Adrenal gland (tissue), 12 donors: ENCODE data around the gene STK24. TPM values are rescaled to one million over a fixed set of nuclear protein-coding genes. Genes with fewer than 3 reads are reported as not detected.

Source experiments
- DNase-seq, 7 donors: peaks; one replicate each; pipeline ENCODE4 v3.0.0-alpha.2; 2019 to 2020
- H3K27ac ChIP-seq, 5 donors: fragments of 200-600 bp; sonication (generic) in 4 of 5; 1 replicate in 3 of 5; 2 replicates in 2 of 5; pipeline versions ENCODE4 v1.5.1 to v1.8.0; 2016 to 2020; ENCODE audit warnings: mild to moderate bottlenecking in 1 of 5
- H3K27me3 ChIP-seq: fragments of 200-600 bp; 2 replicates; pipeline ENCODE4 v1.8.0; 2021
- H3K36me3 ChIP-seq, 2 donors: fragments of 200-600 bp; replicated peaks in 1 of 2; 1 replicate in 1 of 2; 2 replicates in 1 of 2; pipeline versions ENCODE4 v1.5.1 to v1.8.0; 2018 to 2022
- H3K4me1 ChIP-seq, 2 donors: fragments of 200-600 bp; replicated peaks in 1 of 2; 1 replicate in 1 of 2; 2 replicates in 1 of 2; pipeline versions ENCODE4 v1.5.1 to v1.8.0; 2018 to 2021
- H3K4me3 ChIP-seq, 4 donors: fragments of 200-600 bp; sonication (generic) in 3 of 4; one replicate each; pipeline ENCODE4 v1.5.1; 2016 to 2018
- H3K9me3 ChIP-seq, 3 donors: fragments of 200-600 bp; sonication (generic) in 1 of 3; replicated peaks in 1 of 3; 1 replicate in 2 of 3; 2 replicates in 1 of 3; pipeline versions ENCODE4 v1.5.1 to v1.8.0; 2016 to 2021
- CTCF ChIP-seq, 6 experiments: fragments of 450-650 bp in 4 of 6; fragments of 200-600 bp in 2 of 6; sonication (generic) in 1 of 6; IDR thresholded peaks; 1 replicate in 5 of 6; 2 replicates in 1 of 6; pipeline versions ENCODE4 v1.5.1 to v1.8.0; 2016 to 2021; ENCODE audit warnings: antibody characterized with exemption in 6 of 6, mild to moderate bottlenecking in 2 of 6, moderate library complexity in 1 of 6
- POLR2A ChIP-seq, 2 donors: fragments of 450-650 bp; IDR thresholded peaks; one replicate each; pipeline ENCODE4 v1.6.1; 2017; ENCODE audit warnings: antibody characterized with exemption in 2 of 2, mild to moderate bottlenecking in 2 of 2, moderate library complexity in 1 of 2
- WGBS, 4 donors: extraction: QIAGEN DNeasy Blood & Tissue Kit in 2 of 4; methylation state at CpG; one replicate each; pipeline versions ENCODE4 v1.1.5 to v1.1.7; 2013 to 2017; 5-methylcytosine and 5-hydroxymethylcytosine counted together
- intact Hi-C, 2 donors: fragments of 100-400 bp; cut with DNase I; formaldehyde crosslinking; loops; one replicate each; pipeline versions ENCODE4 v1.14.1 to v1.15.0; 2022 to 2023
- polyA plus RNA-seq, 3 donors: library from polyadenylated mRNA; stranded (reverse); fragments of 200-250 nt in 2 of 3; fragments of 350-450 nt in 1 of 3; fragmentation: Illumina TruSeq in 1 of 3; extraction: RNeasy Lipid Tissue Mini Kit (QIAGEN cat#74804) in 1 of 3; gene quantifications; one replicate each; pipeline ENCODE4 v1.2.3, GENCODE V29; 2013 to 2014
- total RNA-seq, 9 donors: library from RNA; depleted of rRNA in 4 of 9; stranded (reverse); fragments of >200 nt in 4 of 9; fragments of 120-200 nt in 1 of 9; fragmentation: NEBNext Ultra II Directional in 1 of 9; extraction: Animal tissue kit (Norgen Biotek cat#: 25700) in 1 of 9; gene quantifications; one replicate each; pipeline versions ENCODE4 v1.1.0 to v1.2.4, GENCODE V29; 2013 to 2023
- donor health status: healthy with polysubstance abuse.
- donor health status: Bipolar disorder and iron deficiency.
- donor health status: DM: yes; HTN: yes; CAD: no.
- donor health status: DM: no; HTN: no; CAD: no.
- donor health status: DM: no; HTN: no; CAD: no.
- donor health status: DM: yes; HTN: yes; CAD: no.

Gene STK24
- total and polyA plus RNA-seq, 12 donors: 17.7 to 72.2 (median 56.0) TPM

GRCh38 chr13:98510156-98510509 is 66.8 kb downstream of the STK24 start:
- 90 to 93% (median 91%) methylated on average over 7 of the region's 7 CpGs for WGBS, 4 donors
- Histone ChIP-seq H3K9me3 (no peaks in the 10 kb centered on the region), H3K27me3 (no peaks in the 10 kb centered on the region), H3K4me3 (no peak overlapping the region), H3K36me3 (no peaks in the 10 kb centered on the region), H3K4me1 (peaks cover 20 to 40% of the 10 kb centered on the region in 2 donors), H3K27ac (peak overlapping the region in 2 of 5 donors; percentile 37 to 57)
- intact Hi-C loops: no loop called here
- DNase-seq: peak in 1 of 7 donors; percentile 15
- TF ChIP-seq POLR2A (IDR thresholded peaks at IDR 0.05) (no peak), CTCF (IDR thresholded peaks at IDR 0.05) (no peak)

GRCh38 chr13:98509271-98510155 is 67.4 kb downstream of the STK24 start:
- H3K36me3 ChIP-seq: no peaks in the 10 kb centered on the region
- DNase-seq: peak in 5 of 7 donors; percentile 42 to 57 (median 50)
- no peak for TF ChIP-seq POLR2A (IDR thresholded peaks at IDR 0.05)
- TF ChIP-seq CTCF (IDR thresholded peaks at IDR 0.05): no peak
- H3K27me3 ChIP-seq: no peaks in the 10 kb centered on the region
- H3K4me3 ChIP-seq: no peak overlapping the region
- H3K27ac ChIP-seq: peak overlapping the region in 3 of 5 donors; percentile 28 to 57 (median 37)
- no peaks in the 10 kb centered on the region for H3K9me3 ChIP-seq
- intact Hi-C loops: no loop called here
- peaks cover 20 to 46% of the 10 kb centered on the region in 2 donors for H3K4me1 ChIP-seq
- WGBS, 4 donors: 53 to 66% (median 65%) methylated on average over 10 of the region's 10 CpGs

- TF ChIP-seq POLR2A (IDR thresholded peaks at IDR 0.05) (no peak), CTCF (IDR thresholded peaks at IDR 0.05) (no peak)
These were observed 68.2 kb downstream of the STK24 start for GRCh38 chr13:98508685-98509084.

GRCh38 chr13:98508280-98508679 is 68.6 kb downstream of the STK24 start:
- no peaks in the 10 kb centered on the region for H3K9me3 ChIP-seq
- intact Hi-C loops: no loop called here
- H3K4me1 ChIP-seq: peaks cover 31 to 58% of the 10 kb centered on the region in 2 donors
- H3K4me3 ChIP-seq: no peak overlapping the region
- H3K27me3 ChIP-seq: no peaks in the 10 kb centered on the region
- 81 to 95% (median 89%) methylated on average over 2 of the region's 2 CpGs for WGBS, 4 donors
- peak in 1 of 7 donors; percentile 9 for DNase-seq
- no peak for TF ChIP-seq CTCF (IDR thresholded peaks at IDR 0.05)
- TF ChIP-seq POLR2A (IDR thresholded peaks at IDR 0.05): no peak
- peak overlapping the region in 1 of 5 donors; percentile 57 for H3K27ac ChIP-seq
- no peaks in the 10 kb centered on the region for H3K36me3 ChIP-seq

More at GRCh38 chr13:98508685-98509084, 68.2 kb downstream of the STK24 start:
- peak overlapping the region in 1 of 5 donors; percentile 57 for H3K27ac ChIP-seq
- no peak overlapping the region for H3K4me3 ChIP-seq
- 73 to 97% (median 90%) methylated on average over 2 of the region's 2 CpGs for WGBS, 4 donors
- intact Hi-C loops: no loop called here
- H3K4me1 ChIP-seq: peaks cover 27 to 54% of the 10 kb centered on the region in 2 donors
- no peaks in the 10 kb centered on the region for H3K9me3 ChIP-seq
- DNase-seq: no peak
- H3K36me3 ChIP-seq: no peaks in the 10 kb centered on the region
- no peaks in the 10 kb centered on the region for H3K27me3 ChIP-seq
